Measurements from ENCODE around the gene PRKN.

DNA sequence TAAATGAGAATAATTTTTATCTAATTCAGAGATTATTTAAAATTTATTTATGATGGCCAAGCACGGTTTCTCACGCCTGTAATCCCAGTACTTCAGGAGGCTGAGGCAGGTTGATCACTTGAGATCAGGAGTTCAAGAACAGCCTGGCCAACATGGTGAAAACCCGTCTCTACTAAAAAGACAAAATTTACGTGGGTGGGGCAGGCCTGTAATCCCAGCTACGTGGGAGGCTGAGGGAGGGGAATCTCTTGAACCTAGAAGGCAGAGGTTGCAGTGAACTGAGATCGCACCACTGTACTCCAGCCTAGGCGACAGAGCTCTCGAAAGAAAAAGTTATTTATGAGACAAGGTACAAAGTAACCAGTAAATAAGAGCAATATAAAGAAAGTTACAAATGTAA is 1394.2 kb downstream of the PRKN start:
- TF ChIP-seq, protein P1, sequence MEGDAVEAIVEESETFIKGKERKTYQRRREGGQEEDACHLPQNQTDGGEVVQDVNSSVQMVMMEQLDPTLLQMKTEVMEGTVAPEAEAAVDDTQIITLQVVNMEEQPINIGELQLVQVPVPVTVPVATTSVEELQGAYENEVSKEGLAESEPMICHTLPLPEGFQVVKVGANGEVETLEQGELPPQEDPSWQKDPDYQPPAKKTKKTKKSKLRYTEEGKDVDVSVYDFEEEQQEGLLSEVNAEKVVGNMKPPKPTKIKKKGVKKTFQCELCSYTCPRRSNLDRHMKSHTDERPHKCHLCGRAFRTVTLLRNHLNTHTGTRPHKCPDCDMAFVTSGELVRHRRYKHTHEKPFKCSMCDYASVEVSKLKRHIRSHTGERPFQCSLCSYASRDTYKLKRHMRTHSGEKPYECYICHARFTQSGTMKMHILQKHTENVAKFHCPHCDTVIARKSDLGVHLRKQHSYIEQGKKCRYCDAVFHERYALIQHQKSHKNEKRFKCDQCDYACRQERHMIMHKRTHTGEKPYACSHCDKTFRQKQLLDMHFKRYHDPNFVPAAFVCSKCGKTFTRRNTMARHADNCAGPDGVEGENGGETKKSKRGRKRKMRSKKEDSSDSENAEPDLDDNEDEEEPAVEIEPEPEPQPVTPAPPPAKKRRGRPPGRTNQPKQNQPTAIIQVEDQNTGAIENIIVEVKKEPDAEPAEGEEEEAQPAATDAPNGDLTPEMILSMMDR (IDR thresholded peaks at IDR 0.05): no peak
- no peak for TF ChIP-seq POLR2A (IDR thresholded peaks at IDR 0.05)
